Activated CD4-positive, alpha-beta T cell treated with anti-CD3 and anti-CD28 coated beads, Interleukin-2, amount 50 U/mL, for 4 hours (primary cell): ENCODE results near the gene RAD23B.
A peak's percentile ranks its signal among the peaks of the same experiment; 100 is the strongest.

Experiments used
- DNase-seq, 2 experiments: peaks; one replicate each; pipeline ENCODE4 v3.0.0-alpha.2; 2020

The RAD23B gene

DNA sequence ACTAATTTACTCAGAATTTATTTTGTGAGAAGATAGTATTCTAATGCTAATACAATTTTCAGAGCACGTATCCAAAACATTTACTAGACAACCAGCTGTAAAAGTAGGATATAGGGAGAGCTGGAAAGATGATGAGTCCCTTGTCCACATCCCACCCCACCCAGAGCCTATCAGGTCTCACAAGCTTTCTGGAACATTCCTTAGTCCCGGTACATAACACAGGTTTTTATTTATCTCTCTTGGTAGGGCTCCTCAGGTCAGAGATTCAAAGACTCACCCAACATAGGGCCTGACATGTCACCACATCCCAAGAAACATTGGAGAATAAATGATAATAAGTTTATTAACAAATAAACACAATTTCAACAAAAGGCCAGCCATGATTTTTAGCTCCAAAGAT, 13.8 kb upstream of the RAD23B start:
- DNase-seq, result no peak

DNA sequence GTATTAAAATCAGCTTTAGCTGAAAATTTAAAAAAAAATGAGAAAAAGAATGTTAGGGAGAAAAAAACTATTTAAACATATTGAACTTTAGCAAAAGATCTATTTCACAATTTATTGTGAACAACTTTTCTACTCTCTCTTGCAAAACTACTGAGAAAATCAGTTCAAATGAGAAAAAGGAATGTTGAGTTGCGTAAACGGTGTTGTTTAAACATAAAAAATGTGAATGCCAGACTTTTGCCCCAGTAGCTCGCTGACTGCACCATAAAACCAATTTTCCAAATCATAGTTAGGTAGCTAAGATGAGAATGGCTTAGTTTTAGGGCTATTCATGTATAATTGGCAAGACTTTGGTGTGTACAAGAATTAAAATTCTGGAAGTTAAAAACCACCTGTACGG, 13.4 kb upstream of the RAD23B start:
- no peak for DNase-seq

DNA sequence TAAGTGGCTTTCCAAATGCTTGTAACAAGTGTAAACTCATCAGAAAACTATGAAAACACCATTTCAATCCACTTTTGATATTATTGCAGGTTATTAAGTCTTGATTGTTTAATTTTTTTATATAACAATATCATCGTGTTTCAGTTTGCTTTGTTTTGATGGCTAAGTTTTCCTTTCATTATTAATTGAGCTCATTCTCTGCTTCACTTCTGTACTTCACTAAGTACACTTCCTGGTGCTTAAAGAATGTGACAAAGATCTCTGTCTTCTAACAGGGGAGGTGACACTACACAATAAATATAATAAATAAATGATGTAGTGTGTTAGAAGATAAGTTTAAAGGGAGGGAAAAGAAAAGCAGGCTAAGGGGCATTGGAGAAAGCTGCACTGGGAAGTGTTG, 13.0 kb upstream of the RAD23B start:
- DNase-seq, result no peak

DNA sequence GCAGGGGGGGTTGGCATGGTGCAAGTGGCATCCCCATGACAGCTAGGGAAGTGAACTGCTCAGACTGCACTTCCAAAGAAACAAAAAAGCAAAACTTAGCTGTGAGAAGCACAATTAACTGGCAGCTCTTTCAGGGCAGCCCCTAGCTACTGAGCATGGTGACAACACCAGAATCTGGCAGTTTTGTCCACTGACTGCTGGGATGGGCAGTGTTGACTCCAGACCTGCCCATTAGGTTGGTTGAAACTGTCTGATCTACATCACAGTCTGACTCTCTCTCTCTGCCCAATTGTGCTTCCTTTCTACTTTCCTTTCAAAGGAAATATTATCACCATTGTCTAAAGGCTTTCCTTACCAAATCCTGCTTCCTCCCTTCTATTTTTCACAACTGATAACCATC, 12.5 kb upstream of the RAD23B start:
- DNase-seq, result no peak

DNA sequence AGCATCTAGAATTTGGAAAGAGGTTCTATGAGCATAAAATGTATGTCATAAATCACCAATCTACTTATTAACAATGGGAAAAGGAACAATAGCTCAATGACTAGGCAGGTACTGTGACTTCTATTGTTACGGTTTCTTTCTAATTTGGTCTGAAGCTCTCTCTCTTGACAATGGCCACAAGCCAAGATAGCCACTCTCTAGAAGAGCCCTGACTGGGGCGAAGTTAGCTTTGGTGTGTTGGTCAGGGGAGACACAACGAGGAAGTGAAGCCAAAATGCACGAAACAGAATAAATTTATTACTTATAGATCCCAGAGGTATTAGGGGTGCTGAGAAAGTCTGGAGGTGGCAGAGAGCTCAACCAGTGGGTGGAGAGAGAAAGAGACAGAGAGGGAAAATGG, 9.4 kb upstream of the RAD23B start:
- no peak for DNase-seq

DNA sequence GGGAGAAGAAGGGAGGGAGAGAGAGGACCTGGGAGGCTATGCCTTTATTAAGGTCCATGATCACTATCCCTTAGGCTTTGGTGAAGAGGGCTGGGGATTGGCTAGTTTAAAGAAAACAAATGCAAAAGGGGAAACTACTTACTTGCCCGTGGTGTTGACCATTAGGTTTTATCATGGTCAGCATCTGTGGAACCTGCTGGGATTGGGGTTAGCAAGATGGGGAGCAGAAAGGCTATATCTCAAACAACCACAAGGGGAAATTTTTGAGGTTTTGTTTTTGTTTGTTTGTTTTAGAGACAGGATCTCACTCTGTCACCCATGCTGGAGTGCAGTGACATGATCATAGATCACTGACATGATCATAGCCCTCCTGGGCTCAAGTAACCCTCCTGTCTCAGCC, 9.0 kb upstream of the RAD23B start:
- no peak for DNase-seq

DNA sequence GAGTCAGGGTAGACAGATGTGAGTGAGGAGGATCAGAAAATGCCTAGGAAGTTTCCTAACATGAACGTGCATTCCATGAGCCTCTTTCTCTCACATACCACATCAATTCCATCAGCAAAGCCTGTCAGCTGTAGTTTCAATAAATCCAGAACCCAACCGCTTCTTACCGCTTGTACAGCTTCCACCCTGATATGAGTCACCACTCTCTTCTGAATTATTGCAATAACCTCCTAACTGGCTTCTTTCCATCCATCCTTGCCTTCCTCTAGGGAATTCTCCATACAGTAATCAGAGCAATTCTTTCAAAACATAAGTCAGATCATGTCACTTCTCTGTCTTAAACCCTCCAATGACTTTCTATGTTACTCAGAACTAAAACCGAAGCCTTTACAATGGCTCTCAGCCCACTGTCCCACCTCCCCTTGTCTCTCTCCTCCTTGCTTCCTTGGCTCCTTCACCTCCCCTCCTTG, 8.1 kb upstream of the RAD23B start:
- no peak for DNase-seq

DNA sequence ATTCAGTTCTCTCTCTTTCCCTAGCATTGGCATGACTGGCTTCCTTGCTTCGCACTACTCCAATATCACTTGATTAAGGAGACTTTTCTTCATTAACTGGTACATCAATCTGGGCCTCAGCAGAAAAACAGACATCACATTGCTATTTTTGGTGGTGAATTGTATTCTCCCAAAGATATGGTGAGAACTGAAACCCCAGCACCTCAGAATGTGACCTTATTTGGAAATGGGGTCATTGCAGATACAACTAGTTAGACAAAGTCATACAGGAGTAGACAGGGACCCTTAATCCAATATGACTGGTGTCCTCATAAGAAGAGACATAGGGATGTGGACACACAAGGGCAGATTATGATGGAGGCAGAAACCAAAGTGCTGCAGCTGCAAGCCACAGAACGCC, 7.5 kb upstream of the RAD23B start:
- no peak for DNase-seq

DNA sequence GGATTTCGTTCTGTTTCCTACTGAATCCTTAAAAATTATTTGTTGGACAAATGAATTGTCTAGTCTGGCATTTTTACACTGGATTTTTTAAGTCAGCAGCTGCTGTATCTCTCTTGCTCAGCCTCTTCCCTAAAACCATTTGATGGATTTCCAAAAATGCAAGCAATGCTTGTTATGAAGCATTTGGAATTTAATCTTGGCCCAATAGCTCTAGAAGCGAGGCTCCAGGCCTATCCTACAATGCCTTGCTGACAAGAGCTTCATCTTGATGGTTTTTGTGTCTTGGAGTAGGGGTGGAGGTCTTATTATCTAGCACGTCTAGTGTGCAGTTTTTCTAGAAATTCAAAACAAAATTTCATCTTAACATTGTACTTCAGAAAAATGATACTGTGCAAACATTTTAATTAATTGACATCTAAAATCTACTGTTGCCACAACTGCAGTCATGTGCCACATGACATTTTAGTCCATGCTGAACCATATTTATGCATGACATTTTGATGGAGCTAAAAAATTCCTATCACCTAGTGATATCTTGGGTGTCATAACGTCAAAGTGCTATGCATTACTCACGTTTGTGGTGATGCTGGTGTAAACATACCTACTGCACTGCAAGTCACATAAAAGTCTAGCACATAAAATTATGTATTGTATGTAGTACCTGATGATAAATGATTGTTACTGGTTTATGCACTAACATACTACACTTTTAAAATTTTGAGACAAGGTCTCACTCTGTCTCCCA, 5.9 kb upstream of the RAD23B start:
- DNase-seq, result no peak

DNA sequence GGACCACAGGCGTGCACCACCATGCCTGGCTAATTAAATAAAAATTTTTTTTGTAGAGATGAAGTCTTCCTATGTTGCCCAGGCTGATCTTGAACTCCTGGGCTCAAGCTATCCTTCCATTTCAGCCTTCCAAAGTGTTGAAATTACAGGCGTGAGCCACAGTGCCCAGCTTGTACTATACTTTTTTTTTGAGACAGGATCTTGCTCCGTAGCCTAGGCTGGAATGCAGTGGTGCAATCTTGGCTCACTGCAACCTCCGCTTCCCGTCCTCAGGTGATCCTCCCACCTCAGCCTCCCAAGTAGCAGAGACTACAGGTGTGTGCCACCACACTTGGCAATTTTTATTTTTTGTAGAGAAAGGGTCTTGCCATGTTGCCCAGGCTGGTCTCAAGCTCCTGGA, 5.3 kb upstream of the RAD23B start:
- no peak for DNase-seq

DNA sequence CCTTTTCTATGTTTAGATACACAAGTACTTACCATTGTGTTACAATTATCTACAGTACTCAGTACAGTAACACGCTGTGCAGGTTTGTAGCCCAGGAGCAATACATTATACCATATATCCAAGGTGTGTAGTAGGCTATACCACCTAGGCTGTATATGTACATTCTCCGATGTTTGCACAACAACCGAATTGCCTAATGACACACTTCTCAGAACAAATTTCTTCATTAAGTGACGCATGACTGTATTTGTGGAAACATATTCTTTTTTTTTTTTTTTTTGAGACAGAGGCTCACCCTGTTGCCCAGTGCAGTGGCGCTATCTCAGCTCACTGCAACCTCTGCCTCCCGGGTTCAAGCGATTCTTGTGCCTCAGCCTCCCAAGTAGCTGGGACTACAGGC, 4.0 kb upstream of the RAD23B start:
- DNase-seq, result no peak

DNA sequence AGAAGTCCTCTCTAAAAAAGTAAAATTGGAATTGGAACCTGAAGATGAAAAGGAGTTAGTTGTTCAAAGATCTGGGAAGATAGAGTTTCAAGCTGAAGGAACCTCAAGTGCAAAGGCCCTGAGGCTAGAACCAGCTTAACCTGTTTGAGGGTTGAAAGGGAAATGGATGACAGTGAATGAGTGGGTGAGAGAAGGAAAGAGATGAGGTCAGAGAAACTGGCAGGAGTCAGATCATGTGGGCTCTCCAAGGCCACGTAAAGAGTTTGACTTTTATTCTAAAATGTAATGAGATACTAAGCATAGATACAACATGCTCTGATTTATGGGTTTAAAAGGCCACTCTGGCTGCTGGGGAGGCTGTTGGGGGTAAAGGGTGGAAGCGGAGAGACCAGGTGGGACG, 2.5 kb upstream of the RAD23B start:
- no peak for DNase-seq

DNA sequence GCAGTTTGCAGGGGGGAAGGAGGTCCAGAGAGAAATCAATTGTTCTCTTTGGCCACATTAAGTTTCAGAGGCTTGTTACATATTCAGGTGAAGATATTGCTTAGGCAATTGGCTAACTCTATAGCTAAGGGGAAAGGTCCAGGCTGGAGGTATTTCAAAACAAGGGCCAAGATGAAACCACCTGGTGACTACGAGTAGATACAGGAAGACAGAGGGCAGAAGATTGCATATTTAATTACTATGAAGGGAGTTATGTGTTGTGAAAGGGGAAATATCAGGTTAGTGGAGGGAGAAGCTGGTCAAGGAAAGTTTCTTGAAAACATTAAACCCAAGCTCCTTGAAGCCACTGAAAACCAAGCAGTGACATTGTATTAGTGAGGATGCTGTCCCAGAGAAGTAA, 1.9 kb upstream of the RAD23B start:
- no peak for DNase-seq

DNA sequence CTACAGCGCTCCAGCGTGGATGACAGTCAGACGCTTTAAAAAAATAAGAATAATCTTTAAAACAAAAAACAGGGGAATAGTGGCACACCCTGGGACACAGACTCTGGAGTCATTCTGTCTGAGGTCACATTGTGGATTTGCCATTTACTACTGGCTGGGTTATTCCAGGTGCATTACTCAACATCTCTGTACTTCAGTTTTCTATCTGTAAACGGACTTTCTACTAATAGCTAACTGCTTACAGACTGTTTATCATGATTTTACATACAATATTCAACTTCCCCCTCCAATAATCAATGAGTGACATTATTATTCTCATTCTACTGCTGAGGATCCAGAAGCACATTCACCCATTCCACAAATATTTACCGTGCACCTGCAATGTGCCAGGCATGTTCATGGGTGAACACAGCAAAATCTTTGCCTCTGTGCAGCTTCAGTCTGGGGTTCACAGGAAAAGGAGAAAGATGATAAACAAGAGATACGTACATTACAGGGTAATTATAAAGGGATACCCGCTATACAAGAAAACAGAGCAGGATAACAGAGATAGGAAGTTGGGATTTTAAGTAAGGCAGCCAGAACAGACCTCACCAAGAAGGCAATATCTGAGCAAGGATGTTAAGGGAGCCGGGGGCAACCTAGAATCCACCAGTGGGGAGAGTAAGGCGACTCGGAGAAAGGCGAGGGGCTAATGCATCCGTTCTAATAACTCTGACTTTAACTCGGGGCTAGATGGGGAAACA, 984 bp upstream of the RAD23B start:
- DNase-seq, result no peak

DNA sequence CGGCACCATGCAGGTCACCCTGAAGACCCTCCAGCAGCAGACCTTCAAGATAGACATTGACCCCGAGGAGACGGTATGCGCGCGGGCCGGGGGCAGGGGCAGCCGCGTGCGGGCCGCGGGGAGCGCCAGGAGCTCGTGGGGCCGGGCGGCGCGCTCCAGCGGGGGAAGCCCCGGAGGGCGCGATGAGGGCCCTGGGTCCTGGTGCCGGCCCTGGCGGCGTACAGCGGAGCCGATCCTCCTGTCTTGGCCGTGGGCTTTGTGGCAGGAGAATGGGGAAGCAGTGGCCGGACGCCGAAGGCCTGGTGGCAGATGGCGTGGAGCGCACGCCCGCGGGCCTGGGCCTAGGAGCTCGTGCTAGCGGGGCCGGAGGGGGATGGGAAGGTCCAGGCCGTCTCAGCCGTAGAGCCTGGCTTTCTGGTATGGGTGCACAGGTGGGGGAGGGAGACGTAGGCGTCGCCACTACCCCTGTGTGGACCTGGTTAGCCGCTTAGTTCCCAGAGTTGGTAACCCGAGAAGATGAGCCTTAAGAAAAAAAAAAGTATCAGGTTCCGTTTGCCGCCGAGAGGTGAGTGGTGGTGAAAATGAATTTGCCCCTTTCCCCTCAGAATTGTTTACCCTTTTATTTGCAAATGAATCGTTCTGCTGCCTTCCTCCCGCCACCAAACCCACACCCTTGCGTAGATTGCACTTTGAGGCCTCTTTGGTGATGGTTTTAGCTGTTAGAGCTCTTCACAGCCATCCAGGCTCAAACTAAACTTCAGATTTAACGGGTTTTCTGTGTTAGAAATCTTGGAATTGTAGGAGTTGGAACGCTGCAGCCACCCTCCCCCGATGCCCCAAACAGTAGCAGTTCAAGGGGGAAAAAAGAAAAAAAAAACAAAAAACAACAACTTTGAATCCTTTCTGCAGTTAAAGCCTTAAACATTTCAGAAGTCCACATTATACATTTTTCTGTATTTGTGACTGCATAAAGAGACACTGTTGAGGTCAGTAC, 841 bp downstream of the RAD23B start:
- peak; percentile 39 to 45 for DNase-seq

DNA sequence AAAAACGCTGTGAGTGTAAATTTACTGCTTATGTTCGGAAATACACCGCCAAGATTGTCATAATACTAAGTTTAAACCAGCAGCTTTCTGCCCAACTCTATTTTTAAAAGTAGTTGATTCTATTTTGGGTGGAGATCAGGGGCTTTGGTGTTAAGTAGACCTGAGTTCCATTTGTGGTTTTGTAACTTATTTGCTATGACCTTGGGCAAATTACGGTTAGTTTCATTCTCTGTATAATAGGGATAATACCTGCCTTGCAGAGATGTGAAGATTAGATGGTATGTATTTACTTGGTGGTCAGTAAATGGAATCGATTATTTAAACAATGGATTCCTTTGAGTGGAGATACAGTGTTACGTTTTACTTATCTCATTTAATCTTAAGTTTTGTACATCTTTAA, 1.6 kb downstream of the RAD23B start:
- DNase-seq, result no peak

DNA sequence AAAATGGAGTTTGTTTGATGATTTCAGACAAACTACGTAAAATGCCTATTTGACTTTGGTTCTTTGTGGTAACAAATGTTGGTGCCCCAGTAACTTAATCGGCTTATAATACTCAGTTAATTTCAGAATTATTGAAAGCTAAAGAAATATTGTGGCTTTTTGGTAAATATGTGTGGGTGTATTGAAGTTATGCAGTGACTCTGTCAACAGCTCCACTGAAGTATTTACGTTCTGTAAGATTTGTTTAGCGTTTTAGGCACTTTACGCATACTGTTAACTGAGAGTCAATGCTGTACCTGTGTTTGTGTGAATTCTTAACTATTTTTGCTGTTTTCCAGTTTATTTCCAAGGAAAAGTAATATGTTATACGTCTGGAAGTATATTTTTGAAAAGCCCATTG, 2.2 kb downstream of the RAD23B start:
- DNase-seq, result no peak

DNA sequence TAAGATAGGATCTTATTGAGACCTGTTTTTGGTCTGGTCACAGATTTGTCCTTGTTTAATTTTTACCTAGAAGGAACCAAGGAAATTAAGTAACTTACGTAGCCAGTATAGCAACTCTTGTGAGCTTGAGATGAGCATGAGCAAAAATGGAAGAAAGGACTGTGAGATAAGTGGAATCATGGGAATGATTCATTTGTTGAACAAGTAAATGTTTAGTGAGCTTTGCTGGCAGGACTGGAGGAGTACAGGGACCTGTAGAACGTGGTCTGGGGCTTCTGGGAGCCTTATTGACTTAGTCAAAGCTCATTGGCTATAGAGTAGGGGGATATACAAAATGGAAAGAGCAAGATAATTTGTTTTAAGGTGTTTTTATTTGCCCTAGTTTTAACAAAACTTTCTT, 3.0 kb downstream of the RAD23B start:
- DNase-seq, result no peak

DNA sequence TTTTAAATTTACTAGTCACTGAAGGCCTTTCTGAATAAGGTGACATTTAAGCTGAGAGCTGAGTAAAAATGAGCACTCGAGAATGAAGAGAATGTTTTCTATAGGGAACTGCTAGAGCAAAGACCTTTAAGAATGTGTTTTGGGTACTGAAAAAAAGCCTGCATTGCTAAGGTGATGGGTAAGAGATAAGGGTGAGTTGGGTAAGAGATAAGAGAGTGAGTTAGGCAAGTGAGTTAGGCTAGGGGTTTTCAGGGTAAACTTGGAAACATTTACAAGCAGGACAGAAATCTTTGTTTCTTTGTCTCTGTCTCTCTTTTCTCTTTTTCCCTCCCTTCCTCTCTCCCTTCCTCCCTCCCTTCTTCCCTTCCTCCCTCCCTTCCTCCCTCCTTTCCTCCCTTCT, 5.6 kb downstream of the RAD23B start:
- no peak for DNase-seq

DNA sequence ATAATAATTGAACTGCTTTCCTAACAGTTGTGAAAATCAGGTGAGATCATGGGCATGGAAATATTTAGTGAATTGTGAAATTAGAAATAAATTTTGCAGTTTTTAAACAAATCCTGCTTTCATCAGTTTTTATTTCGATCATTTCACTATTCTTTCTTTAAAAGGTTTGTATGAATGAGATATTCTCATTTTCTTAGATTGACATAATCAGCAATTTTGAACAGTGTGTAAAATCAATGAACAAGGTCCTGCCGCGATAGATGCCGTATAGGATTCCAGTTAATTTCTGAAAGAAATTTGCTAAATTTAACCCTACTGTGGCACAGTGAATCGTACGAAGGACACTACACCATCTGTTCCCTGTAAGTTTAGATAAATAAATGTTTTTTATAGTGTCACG, 7.5 kb downstream of the RAD23B start:
- DNase-seq, result no peak

DNA sequence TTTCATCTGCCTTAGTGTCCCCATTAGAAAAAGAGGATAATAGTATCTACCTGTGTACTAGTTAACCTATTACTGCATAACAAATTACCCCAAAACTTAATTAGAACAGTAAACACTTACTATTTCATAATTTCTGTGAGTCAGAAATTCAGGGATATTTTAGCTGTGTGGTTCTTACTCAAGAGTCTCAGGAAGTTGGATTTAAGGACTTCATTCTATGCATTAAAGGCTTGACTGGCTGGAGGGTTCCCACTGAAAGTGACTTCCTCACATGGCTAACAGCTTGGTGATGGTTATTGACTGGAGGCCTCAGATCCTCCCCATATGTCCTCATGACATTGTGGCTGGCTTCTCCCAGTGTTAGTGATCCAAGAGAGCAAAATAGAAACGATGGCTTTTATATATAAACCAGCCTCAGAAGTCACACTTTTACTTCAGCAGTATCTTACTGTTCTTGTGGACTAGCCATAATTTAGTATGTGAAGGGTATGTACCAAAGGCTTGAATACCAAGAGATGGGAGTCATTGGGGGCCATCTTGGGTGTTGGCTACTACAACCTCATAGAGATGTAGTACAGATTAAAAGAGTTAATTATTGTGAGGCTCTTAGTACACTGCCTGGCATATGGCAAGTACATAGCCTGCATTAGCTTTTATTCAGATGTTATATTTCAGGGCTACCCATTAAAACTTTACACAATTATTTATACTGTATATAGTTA, 9.9 kb downstream of the RAD23B start:
- DNase-seq, result no peak

DNA sequence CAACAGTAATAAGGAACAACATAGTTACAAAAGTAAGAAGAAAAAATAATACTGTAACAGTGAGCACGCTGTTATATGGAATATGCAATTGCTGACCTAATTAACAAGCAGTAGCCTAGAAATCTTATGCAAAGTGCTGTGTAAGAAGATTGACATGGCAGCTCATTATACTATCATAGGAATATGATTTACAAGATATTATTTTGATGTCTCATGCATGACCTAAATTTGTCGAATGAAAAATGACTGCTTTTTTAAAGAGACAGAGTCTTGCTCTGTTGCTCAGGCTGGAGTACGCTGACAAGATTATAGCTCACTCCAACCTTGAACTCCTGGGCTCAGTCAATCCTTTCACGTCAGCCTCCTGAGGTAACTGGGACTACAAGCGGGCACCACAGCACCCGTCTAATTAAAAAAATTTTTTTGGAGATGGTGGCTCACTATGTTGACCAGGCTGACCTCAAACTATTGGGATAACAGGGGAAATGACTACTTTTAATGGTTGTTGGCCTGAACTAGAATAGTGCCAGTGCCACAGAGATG, 10.5 kb downstream of the RAD23B start:
- DNase-seq, result no peak
